GM18507 (cell line): ENCODE results near the gene LTB4R.

Experiments used
- DNase-seq: peaks from one replicate; pipeline ENCODE4 v3.0.0; 2011; ENCODE audit warnings: low read depth; ENCODE audit not compliant: insufficient read length; ENCODE audit errors: extremely low spot score
- FAIRE-seq: peaks from 2 replicates; lab custom pipeline; 2011; peaks lifted over from hg19 to GRCh38; lab: Jason Lieb, UNC

LTB4R gene

GRCh38 chr14:24277071-24277470 lies 34.2 kb upstream of the LTB4R start:
- no peak for FAIRE-seq
- no peak for DNase-seq

GRCh38 chr14:24277606-24278321 lies 33.5 kb upstream of the LTB4R start:
- FAIRE-seq (no peak), DNase-seq (no peak)

DNA sequence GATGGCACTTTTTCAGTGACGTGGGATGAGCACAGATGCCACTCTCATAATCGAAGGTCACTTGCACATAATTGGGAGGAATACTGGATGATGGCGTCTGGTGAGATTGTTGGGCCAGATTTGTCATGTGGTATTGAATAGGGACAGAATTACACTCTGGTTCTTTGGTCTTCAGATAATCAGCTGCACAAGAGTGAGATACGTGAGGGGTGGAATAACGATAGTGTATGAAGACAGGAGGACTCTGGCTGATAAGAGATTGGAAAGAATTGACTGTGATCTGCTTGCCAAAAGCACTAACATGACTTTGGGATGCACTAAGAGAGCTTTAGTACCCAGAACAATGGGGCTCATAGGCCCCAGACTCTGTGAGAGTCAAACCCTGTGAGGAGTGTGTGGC lies 32.9 kb upstream of the LTB4R start:
- FAIRE-seq (no peak), DNase-seq (no peak)

DNA sequence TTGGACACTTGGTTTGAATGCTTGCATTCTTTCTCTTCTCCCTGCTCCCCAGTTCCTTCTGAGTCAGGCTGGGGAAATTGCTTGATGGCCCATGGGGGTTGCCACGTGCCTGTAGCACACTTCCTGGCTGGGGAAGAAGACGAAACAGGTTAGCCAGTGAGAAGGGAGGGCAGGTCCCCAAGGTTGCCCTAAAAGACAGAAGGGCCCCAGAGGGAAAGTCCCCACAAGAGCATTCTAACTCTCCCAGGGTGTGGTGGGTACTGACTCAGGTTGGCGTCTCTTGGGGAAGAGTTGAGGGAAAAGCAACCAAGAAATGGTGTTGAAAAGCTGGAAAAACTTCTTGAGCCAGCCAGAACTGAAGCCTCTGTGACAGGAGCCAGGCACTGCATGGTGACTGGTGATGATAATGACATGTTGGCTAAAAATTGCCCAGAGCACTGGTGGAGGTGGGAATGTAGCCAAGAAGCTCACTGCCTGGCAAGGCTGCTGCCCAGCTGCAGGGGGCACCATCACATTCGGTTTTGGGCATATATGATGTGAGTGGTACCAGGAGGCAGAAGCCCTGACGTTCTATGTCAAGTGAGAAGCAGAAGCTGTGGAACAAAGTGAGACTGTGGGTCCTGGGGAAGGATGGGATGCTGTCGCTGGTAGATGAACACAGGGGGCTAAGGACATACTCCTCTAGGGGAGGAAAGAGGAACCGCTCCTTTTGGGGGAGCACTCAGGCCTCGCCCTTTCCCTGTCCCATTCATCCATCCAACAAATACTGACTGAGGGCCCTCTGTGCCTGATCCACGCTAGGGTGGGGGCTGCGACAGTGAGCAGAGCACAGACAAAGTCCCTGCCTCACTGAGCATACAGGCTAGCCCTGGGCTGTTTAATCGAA lies 31.8 kb upstream of the LTB4R start:
- DNase-seq (no peak), FAIRE-seq (peak; percentile 82)

GRCh38 chr14:24280797-24281460 lies 30.4 kb upstream of the LTB4R start:
- DNase-seq (no peak), FAIRE-seq (no peak)

DNA sequence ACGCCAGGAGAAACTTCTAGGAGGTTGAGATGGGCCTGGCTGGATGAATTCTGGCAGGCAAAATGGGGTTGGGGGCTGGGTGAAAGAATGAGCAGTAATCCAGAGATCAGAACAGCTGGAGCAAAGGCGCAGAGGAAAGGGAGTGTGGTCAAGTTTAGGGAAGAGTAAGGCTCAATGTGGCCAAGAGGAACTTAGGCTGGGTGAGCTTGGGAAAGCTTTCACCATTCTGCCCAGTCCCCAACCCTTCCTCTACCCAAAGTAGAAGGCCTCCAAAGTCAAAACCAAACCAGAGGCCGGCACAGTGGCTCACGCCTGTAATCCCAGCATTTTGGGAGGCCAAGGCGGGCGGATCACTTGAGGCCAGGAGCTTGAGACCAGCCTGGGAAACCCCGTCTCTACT lies 29.7 kb upstream of the LTB4R start:
- FAIRE-seq (no peak), DNase-seq (no peak)

GRCh38 chr14:24282736-24283135 lies 28.6 kb upstream of the LTB4R start:
- DNase-seq (no peak), FAIRE-seq (no peak)

GRCh38 chr14:24283796-24284460 lies 27.4 kb upstream of the LTB4R start:
- DNase-seq (no peak), FAIRE-seq (no peak)

- DNase-seq, result no peak
- FAIRE-seq, result no peak
Measured at GRCh38 chr14:24284501-24285035, 26.7 kb upstream of the LTB4R start.

DNA sequence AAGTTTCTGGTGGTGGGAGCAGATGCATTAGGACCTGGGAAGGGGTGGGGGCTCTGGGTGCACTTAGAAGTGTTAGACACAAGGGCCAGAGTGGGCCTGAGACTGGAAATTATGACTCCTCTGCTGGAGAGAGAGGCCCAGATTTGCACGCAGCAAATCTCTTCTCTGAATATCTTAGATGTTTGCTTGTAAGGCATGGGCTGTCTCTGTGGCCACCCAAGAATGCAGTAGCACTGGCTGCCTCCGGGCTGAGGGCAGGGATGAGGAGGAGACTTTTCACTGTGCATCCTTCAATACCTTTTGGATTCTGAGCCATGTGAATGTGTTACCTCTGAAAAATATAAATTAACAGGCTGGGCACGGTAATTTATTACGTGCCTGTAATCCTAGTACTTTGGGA lies 26.0 kb upstream of the LTB4R start:
- no peak for FAIRE-seq
- DNase-seq, result no peak

- DNase-seq (no peak), FAIRE-seq (no peak)
Measured at GRCh38 chr14:24286996-24287395, 24.3 kb upstream of the LTB4R start.

DNA sequence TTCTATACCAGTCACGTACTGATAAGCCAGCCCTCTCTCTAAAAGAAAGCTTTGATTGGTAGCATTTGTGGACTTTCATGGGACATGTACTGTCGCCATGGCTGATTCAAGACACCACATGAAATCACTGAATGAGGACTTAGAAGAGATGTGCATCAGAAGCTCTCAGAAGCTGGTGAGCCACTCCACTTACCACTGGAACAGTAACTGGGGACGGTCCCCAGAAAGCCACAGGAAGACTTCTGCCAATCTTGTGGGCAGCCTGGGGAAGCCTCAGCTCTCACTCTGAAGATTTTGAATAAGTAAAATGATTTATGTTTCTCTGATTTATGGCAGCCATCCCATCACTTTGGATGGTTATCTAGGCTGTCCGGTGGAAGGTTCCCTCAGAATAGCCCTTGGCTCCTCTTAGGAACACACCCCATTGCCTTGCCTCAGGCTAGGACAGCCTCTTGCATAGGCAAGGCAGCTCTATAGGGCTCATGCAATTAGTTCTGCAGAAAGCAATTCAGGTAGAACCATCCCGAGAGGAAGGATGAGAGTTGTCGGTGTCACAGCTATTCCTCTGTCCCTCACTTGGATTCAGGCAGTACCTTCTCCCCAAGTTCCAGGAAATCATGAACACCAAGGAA lies 21.5 kb upstream of the LTB4R start:
- DNase-seq (no peak), FAIRE-seq (no peak)

DNA sequence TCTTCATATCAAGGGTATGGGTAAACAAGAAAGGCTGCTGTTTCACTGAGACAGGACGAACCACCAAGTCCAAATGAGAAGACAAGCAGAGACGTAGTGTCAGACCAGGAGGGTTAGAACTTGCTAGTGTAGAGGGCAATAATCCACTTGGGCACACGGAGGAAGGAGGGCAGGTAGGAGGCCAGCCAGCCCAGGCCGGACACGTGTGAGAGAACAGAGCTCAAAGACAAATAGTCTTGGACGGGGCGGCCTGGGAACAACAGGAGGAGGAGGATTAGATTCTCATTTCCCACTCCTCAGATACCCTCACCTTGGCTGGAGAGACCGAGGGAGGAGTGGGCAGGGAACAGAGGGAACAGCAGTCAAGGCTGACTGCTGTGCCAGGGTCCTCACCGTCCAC lies 20.6 kb upstream of the LTB4R start:
- no peak for DNase-seq
- FAIRE-seq, result no peak

- FAIRE-seq, result no peak
- no peak for DNase-seq
Measured at GRCh38 chr14:24291446-24292117, 19.7 kb upstream of the LTB4R start.

- no peak for FAIRE-seq
- no peak for DNase-seq
Measured at GRCh38 chr14:24292118-24292807, 19.0 kb upstream of the LTB4R start.

DNA sequence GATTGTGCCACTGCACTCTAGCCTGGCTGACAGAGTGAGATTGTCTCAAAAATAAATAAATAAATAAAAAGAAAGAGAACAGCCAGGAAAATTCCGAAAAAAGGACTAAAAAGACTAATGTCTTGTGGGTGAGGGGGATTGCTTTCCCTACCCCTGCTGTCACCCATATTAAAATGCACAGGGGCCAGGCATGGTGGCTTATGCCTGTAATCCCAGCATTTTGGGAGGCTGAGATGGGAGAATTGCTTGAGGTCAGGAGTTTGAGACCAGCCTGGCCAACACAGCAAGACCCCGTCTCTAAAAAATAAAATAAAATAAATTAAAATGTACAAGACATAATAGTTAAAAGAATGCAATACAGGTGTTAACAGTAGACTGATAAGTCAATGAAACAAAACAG lies 17.8 kb upstream of the LTB4R start:
- FAIRE-seq (no peak), DNase-seq (no peak)

- peak; percentile 95 for FAIRE-seq
Measured at GRCh38 chr14:24296341-24297157, 14.8 kb upstream of the LTB4R start.

More at GRCh38 chr14:24296341-24297157, 14.8 kb upstream of the LTB4R start:
- DNase-seq, result peak; percentile 69
